Amygdala (tissue), 56 donors: ENCODE measurements around the gene MRPL22.
"Not testable (repeated sequence)": the region's sequence is repeated elsewhere in the genome, so short reads cannot be mapped to it uniquely, and the experiment has no call there.

Source experiments
- DNase-seq, 56 donors: peaks; one replicate each; lab custom pipeline; 2025; lab: John Stamatoyannopoulos, UW

The MRPL22 gene

DNA sequence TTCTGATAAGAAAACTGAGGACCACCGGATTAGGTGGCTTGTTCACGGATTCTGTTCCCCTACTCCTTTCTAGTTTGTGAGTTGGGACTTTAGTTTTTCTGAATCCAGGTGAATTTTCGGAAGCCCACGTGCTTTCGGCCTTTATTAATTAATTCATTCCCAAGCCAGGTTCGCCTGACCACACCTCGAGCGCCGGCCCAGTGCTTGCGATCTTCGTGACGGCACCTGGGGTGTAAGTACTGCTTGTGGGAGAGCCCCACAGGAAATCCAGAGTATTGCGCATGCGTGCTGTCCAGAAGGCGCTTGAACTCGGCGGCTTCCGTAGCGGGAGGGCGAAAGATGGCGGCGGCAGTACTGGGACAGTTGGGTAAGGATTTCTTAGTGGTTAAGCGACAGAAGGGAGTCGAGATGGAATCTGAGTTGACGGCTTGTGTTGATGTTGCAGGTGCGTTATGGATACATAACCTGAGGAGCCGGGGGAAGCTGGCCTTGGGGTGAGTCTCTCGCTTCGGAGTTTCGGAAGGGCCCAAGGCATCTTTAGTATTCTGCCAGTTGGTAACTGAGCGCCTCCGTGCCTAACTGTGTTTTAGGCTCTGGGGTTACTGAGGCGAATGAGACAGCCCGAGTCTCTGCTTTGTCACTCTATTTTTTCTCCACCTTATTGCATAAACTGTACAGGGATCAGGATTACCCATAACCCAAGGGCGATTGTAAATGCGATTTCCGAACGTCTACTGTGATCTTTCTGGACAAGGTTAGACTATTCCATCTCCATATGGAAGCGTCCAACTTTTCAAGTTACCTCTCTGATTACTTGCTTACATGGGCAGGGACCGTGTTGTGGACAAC lies at the start of gene MRPL22:
TSS of gene MRPL22 (plus strand) at position 302 of the 849 bp plus-strand sequence. CDS start at position 340, 38 bp downstream.
- DNase-seq = peak; percentile 43 to 94 (median 81)

DNA sequence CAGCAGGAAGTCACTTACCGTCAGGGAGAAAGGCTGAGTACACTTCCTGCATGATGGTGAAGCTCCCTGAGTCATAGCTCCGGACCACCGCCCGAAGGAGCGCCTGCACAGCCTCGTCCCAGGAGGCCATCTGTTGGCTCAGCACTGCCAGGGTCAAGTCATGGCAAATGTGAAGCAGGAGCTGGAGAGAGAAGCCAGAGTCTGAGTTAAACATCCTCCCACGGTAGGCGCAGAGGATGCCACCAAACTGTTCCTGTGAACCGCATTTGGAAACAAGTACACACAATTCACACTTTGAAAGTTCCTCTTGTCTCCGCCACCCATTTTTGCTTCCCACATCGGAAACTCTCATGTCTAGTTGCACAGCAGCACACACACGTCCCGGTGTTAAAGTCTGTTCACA lies 48.5 kb upstream of the MRPL22 start:
- DNase-seq = peak in 1 of 56 donors; percentile 1

- no peak for DNase-seq
Observed at GRCh38 chr5:154893381-154893780, 47.5 kb upstream of the MRPL22 start.

GRCh38 chr5:154895606-154896561 lies 45.0 kb upstream of the MRPL22 start:
- DNase-seq = no peak

DNA sequence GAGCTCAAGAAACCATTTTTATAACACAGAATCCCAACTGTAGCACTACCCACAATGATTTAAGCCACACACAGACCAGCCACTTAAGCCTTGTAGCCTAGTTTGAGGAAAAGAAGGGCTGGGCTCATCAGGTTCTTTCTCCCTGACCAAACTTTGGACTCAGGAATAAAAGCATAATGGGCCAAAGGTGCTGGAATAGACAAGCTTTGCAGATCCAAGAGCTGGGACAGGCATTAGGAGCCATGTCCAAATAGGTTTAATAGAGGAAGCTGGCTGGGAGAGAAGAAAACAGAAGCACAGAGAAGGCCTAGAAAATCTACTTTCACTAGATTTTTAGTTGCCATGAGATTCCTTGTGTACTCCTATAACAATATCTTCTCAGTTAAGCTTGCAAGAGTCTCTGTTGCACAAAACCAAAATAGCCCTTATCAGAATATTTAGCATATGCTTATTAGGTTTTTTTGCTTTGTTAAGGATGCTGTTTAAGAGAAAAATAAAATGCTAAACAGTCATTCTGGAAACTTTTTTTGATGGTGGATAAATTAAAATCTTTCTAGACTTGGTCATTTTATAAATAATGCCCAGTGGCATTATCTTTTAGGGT lies 44.2 kb upstream of the MRPL22 start:
- DNase-seq = no peak

DNA sequence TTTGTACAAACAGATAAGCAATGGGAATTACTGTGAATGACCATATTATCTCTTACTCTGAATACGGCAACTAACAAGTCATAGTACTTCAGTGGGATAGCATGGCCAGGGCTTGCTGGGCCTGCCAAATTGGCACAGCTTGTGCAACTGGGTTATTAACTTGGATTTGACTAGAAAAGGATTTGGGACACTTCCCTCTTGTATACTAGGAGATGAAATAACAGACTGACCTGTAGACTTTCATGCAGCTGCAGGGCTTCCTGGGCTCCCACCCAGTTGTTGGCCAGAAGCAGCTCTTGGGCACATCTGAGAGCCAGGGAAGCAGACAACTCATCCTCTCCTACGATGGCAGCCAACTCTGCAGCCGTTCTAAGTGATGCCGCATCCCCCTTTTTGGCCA lies 42.7 kb upstream of the MRPL22 start:
- DNase-seq = peak in 4 of 56 donors; percentile 2 to 8 (median 6)

GRCh38 chr5:154899151-154899816 lies 41.6 kb upstream of the MRPL22 start:
- DNase-seq = no peak

- DNase-seq = no peak
Observed at GRCh38 chr5:154900066-154900465, 40.8 kb upstream of the MRPL22 start.

GRCh38 chr5:154901276-154901675 lies 39.6 kb upstream of the MRPL22 start:
- DNase-seq = no peak

GRCh38 chr5:154901913-154902312 lies 39.0 kb upstream of the MRPL22 start:
- DNase-seq = no peak

DNA sequence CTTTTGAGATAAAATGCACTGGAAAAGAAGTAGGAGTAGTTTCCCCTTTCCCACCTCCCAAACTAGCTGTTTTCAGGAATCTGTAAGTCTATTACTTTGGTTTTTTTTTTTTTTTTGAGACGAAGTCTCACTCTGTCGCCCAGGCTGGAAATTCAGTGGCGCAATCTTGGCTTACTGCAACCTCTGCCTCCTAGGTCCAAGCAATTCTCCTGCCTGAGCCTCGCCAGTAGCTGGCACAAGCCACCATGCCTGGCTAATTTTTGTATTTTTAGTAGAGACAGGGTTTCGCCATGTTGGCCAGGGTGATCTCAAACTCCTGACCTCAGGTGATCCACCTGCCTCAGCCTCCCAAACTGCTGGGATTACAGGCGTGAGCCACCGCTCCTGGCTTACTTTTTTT lies 35.3 kb upstream of the MRPL22 start:
- DNase-seq = not testable (repeated sequence)

DNA sequence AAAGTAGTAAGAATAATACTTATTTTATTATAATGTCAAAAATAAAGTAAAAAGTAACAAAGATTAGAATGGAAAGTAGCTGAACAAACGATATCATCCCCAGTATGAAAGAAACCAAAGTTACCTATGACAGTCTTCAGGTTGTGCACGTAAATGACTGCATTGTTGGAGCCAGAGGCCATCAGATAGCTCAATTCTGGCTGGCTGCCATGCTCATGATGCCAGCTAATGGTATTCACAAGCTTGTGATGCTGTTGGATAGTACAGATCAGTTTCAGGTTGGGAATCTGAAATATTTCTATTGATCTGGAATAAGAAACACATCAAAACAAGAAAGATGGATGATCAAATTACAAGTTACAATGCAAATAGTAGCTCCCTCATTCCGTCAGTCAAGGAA lies 24.0 kb upstream of the MRPL22 start:
- DNase-seq = no peak

DNA sequence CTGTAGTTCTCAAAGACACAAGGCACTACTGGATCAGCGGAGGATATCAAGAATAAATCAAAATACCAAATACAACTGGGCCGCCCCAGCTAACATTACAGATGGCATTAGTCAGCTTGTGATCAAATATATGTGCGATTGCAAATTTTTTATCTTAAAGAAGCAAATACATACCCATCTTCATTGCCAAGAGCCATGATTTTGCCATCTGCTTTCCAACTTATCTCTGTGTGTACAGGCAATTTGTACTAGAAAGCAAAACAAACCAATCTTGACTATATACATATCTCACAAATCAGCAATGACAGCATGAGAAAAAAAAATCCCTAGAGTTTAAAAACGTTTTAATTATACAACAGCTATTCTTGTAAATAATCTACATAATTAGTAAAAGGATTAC lies 23.1 kb upstream of the MRPL22 start:
- DNase-seq = peak in 1 of 56 donors; percentile 6

DNA sequence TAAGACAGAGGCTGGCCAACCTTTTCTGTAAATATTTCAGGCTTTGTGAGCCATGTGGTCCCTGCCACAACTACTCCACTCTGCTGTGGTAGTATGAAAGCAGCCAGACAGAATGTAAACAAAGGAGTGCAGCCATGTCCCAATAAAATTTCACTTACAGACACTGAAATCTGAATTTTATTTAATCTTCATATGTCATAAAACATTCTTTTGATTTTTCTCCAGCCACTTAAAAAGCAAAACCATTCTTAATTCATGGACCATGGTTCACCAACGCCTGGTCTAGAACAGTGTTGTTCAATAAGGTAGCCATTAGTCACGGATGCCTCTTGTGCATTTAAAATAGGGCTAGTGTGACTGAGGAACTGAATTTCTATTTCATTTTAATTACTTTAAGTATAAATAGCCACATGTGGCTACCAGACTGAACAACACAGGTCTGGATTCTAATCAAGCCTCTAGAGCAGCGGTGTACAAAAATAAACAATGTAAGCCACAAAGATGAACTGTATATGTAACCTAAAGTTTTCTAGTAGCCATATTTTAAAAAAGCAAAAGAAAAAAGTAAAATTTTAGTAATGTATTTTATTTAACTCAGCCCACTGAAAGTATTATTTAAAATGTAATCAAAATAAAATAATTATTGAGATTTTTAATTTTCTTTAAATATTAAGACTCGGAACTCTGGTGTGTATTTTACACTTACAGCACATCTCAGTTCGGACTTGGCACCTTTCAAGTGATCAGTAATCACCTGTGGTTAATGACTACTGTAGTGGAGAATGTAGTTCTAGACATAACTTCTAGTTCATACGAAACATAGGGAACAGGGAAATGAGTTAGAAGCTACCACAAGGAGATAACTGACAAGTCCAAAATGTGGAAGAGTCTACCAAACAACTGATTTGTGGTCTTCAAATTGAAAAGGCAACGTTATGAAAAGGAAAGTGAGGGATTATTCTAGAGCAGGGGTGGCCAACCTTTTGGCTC lies 17.1 kb upstream of the MRPL22 start:
- no peak for DNase-seq

GRCh38 chr5:154933537-154933936 lies 7.3 kb upstream of the MRPL22 start:
- no peak for DNase-seq

GRCh38 chr5:154934881-154935280 lies 6.0 kb upstream of the MRPL22 start:
- no peak for DNase-seq

DNA sequence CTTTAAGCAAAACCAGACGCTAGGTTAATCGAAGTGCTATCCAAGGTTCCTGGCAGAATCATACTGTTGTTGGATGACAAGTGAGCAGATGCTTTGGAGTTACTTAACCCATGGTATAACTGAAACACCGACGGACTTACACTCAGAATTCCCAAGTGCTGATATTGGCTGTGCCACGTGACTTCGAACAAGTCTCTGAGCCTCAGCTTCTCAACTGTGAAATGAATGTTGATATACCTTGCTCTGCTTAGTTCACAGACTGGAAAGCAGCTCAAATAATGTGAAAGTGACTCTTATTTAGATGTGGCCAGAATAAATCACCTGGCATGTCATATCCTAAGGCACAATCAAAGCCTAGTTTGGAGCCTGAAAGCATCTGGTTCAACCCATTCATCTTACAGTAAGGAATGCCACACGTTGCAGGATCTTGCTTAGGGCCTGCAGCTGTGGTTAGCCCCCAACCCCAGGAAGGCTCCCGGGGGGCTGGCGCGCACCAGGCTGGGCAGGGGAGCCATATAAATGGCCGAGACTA lies 3.6 kb upstream of the MRPL22 start:
- DNase-seq = no peak

DNA sequence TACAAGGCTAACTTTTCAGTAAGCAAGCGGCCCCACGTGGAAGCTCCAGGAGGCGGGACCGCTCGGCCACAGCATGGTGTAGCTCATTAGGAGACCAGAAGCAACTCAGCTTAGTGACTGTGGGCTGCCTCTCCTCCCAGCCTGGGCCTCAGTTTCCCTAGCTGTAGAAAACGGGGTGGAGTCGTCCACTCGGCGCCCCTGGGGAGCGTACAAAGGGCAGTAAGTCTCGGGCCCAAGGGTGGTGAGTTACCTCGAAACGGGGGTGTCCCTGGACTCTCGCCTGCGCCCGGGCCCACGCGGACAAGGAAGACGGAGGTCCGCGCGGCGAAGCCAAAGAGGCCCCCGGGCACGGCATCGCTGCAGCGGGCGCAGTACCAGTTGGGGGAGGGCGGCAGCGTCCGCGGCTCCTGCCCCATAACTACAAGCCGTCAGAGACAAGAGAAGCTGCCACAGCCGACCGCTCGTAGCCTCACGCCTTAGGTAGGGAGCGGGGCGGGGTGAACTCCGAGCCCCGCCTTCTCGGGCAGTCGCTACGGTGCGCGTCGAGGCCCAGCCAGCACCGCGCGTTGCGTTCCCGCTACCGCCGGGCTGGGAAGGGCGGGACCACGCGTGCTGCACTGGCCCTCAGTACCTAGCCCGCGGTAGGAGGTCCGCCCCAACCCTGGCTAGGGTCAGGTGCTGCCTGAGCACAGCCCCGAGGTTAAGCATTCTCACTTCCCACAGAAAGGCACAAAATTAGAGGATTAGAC lies 3.0 kb upstream of the MRPL22 start, which contains the start of gene GEMIN5:
TSS of gene GEMIN5 (minus strand) at position 494 of the 749 bp plus-strand sequence. CDS start at position 416, 78 bp downstream.
- peak in 55 of 56 donors; percentile 21 to 84 (median 70) for DNase-seq
